K562 (cell line): ENCODE measurements around the gene ZFYVE28. TPM values are rescaled to one million over a fixed set of nuclear protein-coding genes. Genes with fewer than 3 reads are reported as not detected.

Source experiments
- DIDO1 ChIP-seq: fragments of 450-650 bp; IDR thresholded peaks from 2 replicates; pipeline ENCODE4 v1.6.1; 2016; ENCODE audit warnings: low read depth, missing biosample characterization, missing genetic modification characterization
- DNMT1 ChIP-seq: fragments of 450-650 bp; IDR thresholded peaks from 2 replicates; pipeline ENCODE4 v1.6.1; 2016; ENCODE audit warnings: antibody characterized with exemption, mild to moderate bottlenecking
- HNRNPL ChIP-seq: fragments of 200-400 bp; formaldehyde crosslinking; IDR thresholded peaks from 2 replicates; pipeline ENCODE4 v1.6.1; 2017; ENCODE audit warnings: low read depth, mild to moderate bottlenecking, low read length
- HNRNPUL1 ChIP-seq: fragments of 200-400 bp; formaldehyde crosslinking; IDR thresholded peaks from 2 replicates; pipeline ENCODE4 v1.6.1; 2017; ENCODE audit warnings: low read length
- HSF4 ChIP-seq: fragments of 250-450 bp; sonication (Bioruptor Pico); IDR thresholded peaks from 2 replicates; pipeline ENCODE4 v2.1.2; 2022; ENCODE audit warnings: mild to moderate bottlenecking, moderate library complexity, borderline replicate concordance
- IRF2 ChIP-seq: sonication (generic); formaldehyde crosslinking; IDR thresholded peaks from 2 replicates; pipeline ENCODE4 v1.8.1; 2022; ENCODE audit warnings: mild to moderate bottlenecking, missing genetic modification reagents
- KLF10 ChIP-seq: fragments of 250-450 bp; sonication (Bioruptor Pico); IDR thresholded peaks from 2 replicates; pipeline ENCODE4 v1.6.1; 2021; ENCODE audit warnings: matching md5 sums
- MAFF ChIP-seq: IDR thresholded peaks from 2 replicates; pipeline ENCODE4 v1.6.1; 2012; ENCODE audit warnings: low read length, improper control_type of control experiment
- MEF2D ChIP-seq: conservative IDR thresholded peaks from 2 replicates; pipeline ENCODE4 v1.6.1; 2016; ENCODE audit warnings: low read depth, missing genetic modification characterization, missing compliant biosample characterization
- MYC ChIP-seq, 2 experiments: fragments of 250-450 bp in 1 of 2; sonication (Bioruptor Pico) in 1 of 2; IDR thresholded peaks; 2 replicates each; pipeline versions ENCODE4 v1.5.1 to v1.6.1; 2012 to 2021; ENCODE audit warnings: low read depth in 2 of 2, borderline replicate concordance in 1 of 2, improper control_type of control experiment in 1 of 2, low read length in 1 of 2, mild to moderate bottlenecking in 1 of 2, moderate library complexity in 1 of 2
- NFE2 ChIP-seq: IDR thresholded peaks from 2 replicates; pipeline ENCODE4 v1.6.1; 2014; ENCODE audit warnings: antibody characterized with exemption, low read depth
- NFRKB ChIP-seq: fragments of 450-650 bp; IDR thresholded peaks from 2 replicates; pipeline ENCODE4 v1.6.1; 2016; ENCODE audit warnings: low read depth
- NFXL1 ChIP-seq: fragments of 450-650 bp; formaldehyde crosslinking; IDR thresholded peaks from 2 replicates; pipeline ENCODE4 v1.4.0; 2021; ENCODE audit warnings: mild to moderate bottlenecking
- NR3C1 ChIP-seq: sonication (generic); formaldehyde crosslinking; IDR thresholded peaks from 2 replicates; pipeline ENCODE4 v1.8.1; 2022; ENCODE audit warnings: missing genetic modification reagents
- SFPQ ChIP-seq: fragments of 200-400 bp; formaldehyde crosslinking; IDR thresholded peaks from 2 replicates; pipeline ENCODE4 v1.6.1; 2017; ENCODE audit warnings: mild to moderate bottlenecking, low read depth, low read length, moderate library complexity
- SIRT6 ChIP-seq: IDR thresholded peaks from one replicate; pipeline ENCODE4 v1.6.1; 2012; ENCODE audit warnings: low read depth, mild to moderate bottlenecking, control low read depth, inconsistent platforms, low read length, moderate library complexity
- SNAPC5 ChIP-seq: fragments of 250-450 bp; sonication (Bioruptor Pico); IDR thresholded peaks from 2 replicates; pipeline ENCODE4 v1.8.0; 2021; ENCODE audit warnings: moderate library complexity, mild to moderate bottlenecking, inconsistent platforms
- TCF7L2 ChIP-seq: fragments of 150-350 bp; IDR thresholded peaks from 2 replicates; pipeline ENCODE4 v1.6.1; 2016; ENCODE audit warnings: low read depth, mild to moderate bottlenecking, low read length, moderate library complexity
- TGIF2 ChIP-seq: sonication (generic); formaldehyde crosslinking; IDR thresholded peaks from 2 replicates; pipeline ENCODE4 v1.8.1; 2022; ENCODE audit warnings: mild to moderate bottlenecking, missing genetic modification reagents, moderate library complexity
- ZNF609 ChIP-seq: sonication (generic); formaldehyde crosslinking; IDR thresholded peaks from 2 replicates; pipeline ENCODE4 v1.8.1; 2023; ENCODE audit warnings: missing genetic modification reagents, mild to moderate bottlenecking, borderline replicate concordance
- ZNF785 ChIP-seq: fragments of 250-450 bp; sonication (Bioruptor Pico); IDR thresholded peaks from 2 replicates; pipeline ENCODE4 v1.4.0; 2020; ENCODE audit warnings: mild to moderate bottlenecking
- polyA plus RNA-seq, 8 experiments: library from polyadenylated mRNA; depleted of rRNA in 4 of 8; stranded (reverse) in 5 of 8; unstranded in 3 of 8; fragments of >200 nt; fragmentation: Nextera tagmentation in 2 of 8; fragmentation: Illumina TruSeq in 1 of 8; extraction: Ambion mirVana in 2 of 8; extraction: Trizol in 1 of 8; gene quantifications; 2 replicates each; pipeline versions ENCODE4 v1.2.1 to v1.2.3, GENCODE V29; 2011 to 2014; ENCODE audit warnings: inconsistent platforms in 1 of 8, missing spikeins in 1 of 8
- total RNA-seq, 7 experiments: library from RNA; depleted of rRNA in 6 of 7; stranded (reverse); fragments of >200 nt in 6 of 7; fragmentation: Illumina TruSeq in 2 of 7; extraction: Trizol in 2 of 7; gene quantifications; 2 replicates each; pipeline versions ENCODE4 v1.2.1 to v1.2.3, GENCODE V29; 2011 to 2021; ENCODE audit warnings: low replicate concordance in 1 of 7

Gene ZFYVE28
- total and polyA plus RNA-seq, 9 of the 15 experiments (the other 6 are each of a cell fraction or from before 2014, with no cell fraction given), result 1.3 to 24.8 (median 8.9) TPM

- TF ChIP-seq SNAPC5 (CRISPR knock-in tag) (no peak), DIDO1 (tag) (no peak), HNRNPUL1 (no peak), TGIF2 (CRISPR knock-in tag) (no peak), ZNF785 (CRISPR knock-in tag) (no peak), IRF2 (no peak), TCF7L2 (no peak), NFXL1 (CRISPR knock-in tag) (no peak), MAFF (no peak), MYC (IDR thresholded peaks at IDR 0.05; ENCODE audit: low read depth, low read length) (no peak), MYC (CRISPR knock-in tag; IDR thresholded peaks at IDR 0.05; ENCODE audit: borderline replicate concordance, low read depth) (no peak), MEF2D (tag) (no peak), KLF10 (no peak), DNMT1 (no peak), HSF4 (no peak), SIRT6 (no peak), NR3C1 (CRISPR knock-in tag) (no peak), SFPQ (no peak), HNRNPL (no peak), ZNF609 (CRISPR knock-in tag) (no peak), NFE2 (0 out of 2 replicates have a peak, but pooled peaks have one; percentile 9), NFRKB (0 out of 2 replicates have a peak, but pooled peaks have one; percentile 3)
Observed at GRCh38 chr4:2413821-2414610, 4.4 kb downstream of the ZFYVE28 start (continued).
